Loucy (cell line): Measurements from ENCODE around the gene PHF5A.

Experiments used
- CTCF ChIP-seq: fragments of 200-600 bp; sonication (generic); conservative IDR thresholded peaks from 2 replicates; pipeline ENCODE4 v1.5.1; 2014; ENCODE audit warnings: mild to moderate bottlenecking, antibody characterized with exemption, low read length
- EZH2phosphoT487 ChIP-seq: fragments of 200-600 bp; IDR thresholded peaks from 2 replicates; pipeline ENCODE4 v1.6.1; 2018; ENCODE audit warnings: antibody characterized with exemption, mild to moderate bottlenecking, moderate library complexity, borderline replicate concordance

DNA sequence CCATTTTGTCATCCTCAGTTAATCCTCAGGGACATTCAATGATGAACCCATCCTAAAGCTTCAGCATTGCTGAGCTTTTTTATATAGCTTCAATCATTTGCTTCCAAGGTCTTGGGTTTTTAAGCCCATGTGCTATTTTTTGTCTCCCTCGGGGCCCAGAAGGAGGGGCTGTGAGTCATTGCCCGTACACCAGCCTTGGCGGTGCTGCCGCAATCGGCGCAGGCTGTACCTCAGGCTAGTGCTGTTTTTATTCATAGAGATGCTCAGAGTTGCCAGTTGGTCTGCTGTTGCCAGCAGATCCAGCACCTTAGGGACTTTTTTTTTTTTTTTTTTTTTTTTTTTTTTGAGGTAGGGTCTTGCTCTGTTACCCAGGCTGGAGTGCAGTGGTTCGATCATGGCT, 35.9 kb upstream of the PHF5A start:
- TF ChIP-seq CTCF: no peak
- TF ChIP-seq EZH2phosphoT487: no peak
